ENCODE data around the gene ZCRB1. TPM values are rescaled to one million over a fixed set of nuclear protein-coding genes. Genes with fewer than 3 reads are reported as not detected.

ZCRB1 gene
- total RNA-seq, 1 experiment from 2014 or later, result 33.9 TPM

DNA sequence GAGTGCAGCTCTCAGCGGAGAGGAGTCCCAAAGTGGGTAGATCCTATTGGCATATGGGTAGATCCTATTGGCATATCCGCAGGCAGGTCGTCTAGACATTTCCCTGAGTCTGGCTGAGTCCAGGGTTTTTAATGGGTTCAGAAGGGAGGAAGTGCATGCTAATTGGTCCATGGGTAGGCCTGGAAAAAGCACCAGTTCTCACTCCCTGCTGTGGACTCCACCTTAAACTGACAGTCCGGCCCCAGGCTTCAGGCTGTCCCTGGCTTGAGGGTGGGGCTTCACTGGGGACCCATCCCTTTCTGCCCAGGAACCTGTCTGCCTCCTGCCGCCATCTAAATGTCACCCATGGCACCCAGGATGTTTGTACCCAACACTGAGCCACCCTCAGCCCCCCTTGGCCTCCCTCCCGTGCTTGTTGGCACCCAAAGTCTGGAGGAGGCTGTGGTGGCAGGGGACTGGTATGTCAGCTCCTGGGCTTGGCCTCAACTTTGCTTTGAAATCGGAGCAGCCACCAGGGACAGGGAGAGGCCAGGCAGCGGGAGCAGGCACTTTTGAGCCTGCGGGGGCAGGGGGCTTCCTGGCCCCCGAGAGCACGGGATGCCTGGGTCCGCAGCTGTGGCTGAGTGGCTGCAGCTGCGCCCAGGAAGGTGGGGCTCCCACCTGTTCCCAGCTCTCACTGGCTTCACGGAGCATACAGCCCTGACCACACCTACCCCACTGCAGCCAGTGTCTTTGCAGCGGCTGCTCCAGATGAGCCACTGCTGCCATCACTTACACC lies 58.3 kb downstream of the ZCRB1 start:
- no peak overlapping the region for H3K4me3 ChIP-seq (ENCODE audit: low read length)
- no peak overlapping the region for H3K9ac ChIP-seq (ENCODE audit: low read length)
- no peaks in the 10 kb centered on the region for H3K9me2 ChIP-seq (replicated peaks; ENCODE audit: low read length)
- no peak for DNase-seq
- ChIA-PET POLR2A (ENCODE audit: unreplicated experiment) (no interaction called here), CTCF (no interaction called here)
- H3K4me1 ChIP-seq (ENCODE audit: insufficient read depth, low read length), result no peaks in the 10 kb centered on the region
- intact Hi-C loops (cut with micrococcal nuclease), result no loop called here
- H4K20me1 ChIP-seq (ENCODE audit: low read length), result no peaks in the 10 kb centered on the region
- no peak for ATAC-seq
- H3K79me2 ChIP-seq (ENCODE audit: low read length), result no peaks in the 10 kb centered on the region
- H3K27me3 ChIP-seq (ENCODE audit: low read length), result no peaks in the 10 kb centered on the region
- BruUV-seq (replicated peaks), result no TSS peak
- H3K9me3 ChIP-seq (ENCODE audit: low read length), result no peaks in the 10 kb centered on the region
- H3K36me3 ChIP-seq (ENCODE audit: low read depth, low read length), result no peaks in the 10 kb centered on the region
- H2AFZ ChIP-seq (ENCODE audit: low read length), result no peak overlapping the region
- no peak for TF ChIP-seq EZH2phosphoT487 (IDR thresholded peaks at IDR 0.05; ENCODE audit: borderline replicate concordance, low read length)
- TF ChIP-seq EZH2 (IDR thresholded peaks at IDR 0.05; ENCODE audit: low read length, unreplicated experiment), result no peak
- TF ChIP-seq, protein P1, sequence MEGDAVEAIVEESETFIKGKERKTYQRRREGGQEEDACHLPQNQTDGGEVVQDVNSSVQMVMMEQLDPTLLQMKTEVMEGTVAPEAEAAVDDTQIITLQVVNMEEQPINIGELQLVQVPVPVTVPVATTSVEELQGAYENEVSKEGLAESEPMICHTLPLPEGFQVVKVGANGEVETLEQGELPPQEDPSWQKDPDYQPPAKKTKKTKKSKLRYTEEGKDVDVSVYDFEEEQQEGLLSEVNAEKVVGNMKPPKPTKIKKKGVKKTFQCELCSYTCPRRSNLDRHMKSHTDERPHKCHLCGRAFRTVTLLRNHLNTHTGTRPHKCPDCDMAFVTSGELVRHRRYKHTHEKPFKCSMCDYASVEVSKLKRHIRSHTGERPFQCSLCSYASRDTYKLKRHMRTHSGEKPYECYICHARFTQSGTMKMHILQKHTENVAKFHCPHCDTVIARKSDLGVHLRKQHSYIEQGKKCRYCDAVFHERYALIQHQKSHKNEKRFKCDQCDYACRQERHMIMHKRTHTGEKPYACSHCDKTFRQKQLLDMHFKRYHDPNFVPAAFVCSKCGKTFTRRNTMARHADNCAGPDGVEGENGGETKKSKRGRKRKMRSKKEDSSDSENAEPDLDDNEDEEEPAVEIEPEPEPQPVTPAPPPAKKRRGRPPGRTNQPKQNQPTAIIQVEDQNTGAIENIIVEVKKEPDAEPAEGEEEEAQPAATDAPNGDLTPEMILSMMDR (conservative IDR thresholded peaks at IDR 0.05; ENCODE audit: low read depth, low read length), result no peak
- no peaks in the 10 kb centered on the region for H3F3A ChIP-seq (ENCODE audit: low read length, unreplicated experiment)
- H3K27ac ChIP-seq (ENCODE audit: low read length), result no peak overlapping the region
- H3K4me2 ChIP-seq (ENCODE audit: low read length), result no peak overlapping the region

DNA sequence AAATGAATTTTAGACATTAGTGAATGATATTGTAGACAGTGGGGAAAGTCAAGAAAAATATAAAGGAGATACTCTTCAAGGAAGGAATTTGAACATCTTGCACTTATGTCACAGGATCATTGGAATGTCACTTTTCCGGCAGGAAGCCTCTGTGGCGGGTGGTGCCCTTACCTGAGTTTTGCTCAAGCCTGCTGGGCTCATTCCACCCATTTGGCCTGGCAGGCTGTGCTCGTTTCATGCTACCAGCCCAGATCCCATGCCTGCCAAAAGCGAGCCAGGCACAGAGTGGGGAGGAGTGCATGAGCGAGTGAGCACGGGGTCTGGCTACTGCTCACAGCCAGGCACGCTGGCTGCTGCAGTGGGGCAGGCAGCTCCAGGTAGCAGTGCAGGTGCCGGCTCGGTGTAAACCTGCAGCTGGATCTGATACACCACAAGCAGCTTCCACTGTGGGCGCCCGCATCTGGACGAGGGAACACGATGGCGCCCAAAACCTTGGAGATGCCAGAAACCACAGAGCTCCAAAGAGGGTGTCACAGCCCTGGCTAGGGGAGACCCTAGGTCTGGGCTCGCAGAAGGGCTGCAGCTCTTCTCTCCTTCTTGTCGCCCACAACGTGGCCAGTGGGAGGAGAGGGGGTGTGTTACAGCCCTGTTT lies 59.2 kb downstream of the ZCRB1 start:
- H3K27ac ChIP-seq (ENCODE audit: low read length), result no peak overlapping the region
- no peaks in the 10 kb centered on the region for H3K9me3 ChIP-seq (ENCODE audit: low read length)
- no peaks in the 10 kb centered on the region for H3K36me3 ChIP-seq (ENCODE audit: low read depth, low read length)
- TF ChIP-seq EZH2phosphoT487 (IDR thresholded peaks at IDR 0.05; ENCODE audit: borderline replicate concordance, low read length), result no peak
- no peak for TF ChIP-seq EZH2 (IDR thresholded peaks at IDR 0.05; ENCODE audit: low read length, unreplicated experiment)
- TF ChIP-seq, protein P1 (conservative IDR thresholded peaks at IDR 0.05; ENCODE audit: low read depth, low read length), result no peak
- no peak for ATAC-seq
- intact Hi-C loops (cut with micrococcal nuclease), result no loop called here
- no TSS peak for BruUV-seq (replicated peaks)
- no peaks in the 10 kb centered on the region for H3K27me3 ChIP-seq (ENCODE audit: low read length)
- ChIA-PET CTCF (no interaction called here), POLR2A (ENCODE audit: unreplicated experiment) (no interaction called here)
- no peak overlapping the region for H2AFZ ChIP-seq (ENCODE audit: low read length)
- H4K20me1 ChIP-seq (ENCODE audit: low read length), result no peaks in the 10 kb centered on the region
- H3K4me1 ChIP-seq (ENCODE audit: insufficient read depth, low read length), result no peaks in the 10 kb centered on the region
- no peaks in the 10 kb centered on the region for H3K79me2 ChIP-seq (ENCODE audit: low read length)
- DNase-seq, result no peak
- no peaks in the 10 kb centered on the region for H3K9me2 ChIP-seq (replicated peaks; ENCODE audit: low read length)
- no peak overlapping the region for H3K4me3 ChIP-seq (ENCODE audit: low read length)
- no peak overlapping the region for H3K9ac ChIP-seq (ENCODE audit: low read length)
- H3F3A ChIP-seq (ENCODE audit: low read length, unreplicated experiment), result no peaks in the 10 kb centered on the region
- H3K4me2 ChIP-seq (ENCODE audit: low read length), result no peak overlapping the region

DNA sequence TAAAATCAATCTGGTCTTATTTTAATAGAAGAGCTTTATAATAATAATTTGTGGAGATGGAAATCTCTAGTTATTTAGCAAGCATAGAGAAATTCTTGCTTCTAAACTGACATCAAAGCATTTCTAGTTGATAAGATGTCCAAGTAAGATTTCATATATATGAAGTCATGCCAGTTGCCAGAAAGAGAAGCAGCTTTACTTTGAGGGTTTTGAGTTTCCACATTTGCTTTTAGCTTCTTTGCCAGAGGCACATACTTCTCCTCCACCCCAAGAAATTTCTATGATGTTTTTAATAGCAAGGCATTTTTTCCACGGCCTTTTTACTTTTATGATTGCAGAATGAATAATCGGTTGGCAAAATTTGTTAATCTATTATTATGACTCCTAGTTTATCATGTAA lies 63.6 kb downstream of the ZCRB1 start:
- CTCF ChIA-PET, result no interaction called here
- H3K27me3 ChIP-seq (ENCODE audit: low read length), result no peaks in the 10 kb centered on the region
- POLR2A ChIA-PET (ENCODE audit: unreplicated experiment), result no interaction called here
- no peak overlapping the region for H3K4me3 ChIP-seq (ENCODE audit: low read length)
- no peaks in the 10 kb centered on the region for H3F3A ChIP-seq (ENCODE audit: low read length, unreplicated experiment)
- H3K9me3 ChIP-seq (ENCODE audit: low read length), result no peaks in the 10 kb centered on the region
- H3K4me2 ChIP-seq (ENCODE audit: low read length), result no peak overlapping the region
- DNase-seq (no peak), ATAC-seq (no peak)
- no peaks in the 10 kb centered on the region for H3K9me2 ChIP-seq (replicated peaks; ENCODE audit: low read length)
- no peak overlapping the region for H2AFZ ChIP-seq (ENCODE audit: low read length)
- no TSS peak for BruUV-seq (replicated peaks)
- no peaks in the 10 kb centered on the region for H3K79me2 ChIP-seq (ENCODE audit: low read length)
- H4K20me1 ChIP-seq (ENCODE audit: low read length), result no peaks in the 10 kb centered on the region
- TF ChIP-seq, protein P1 (conservative IDR thresholded peaks at IDR 0.05; ENCODE audit: low read depth, low read length), result no peak
- H3K27ac ChIP-seq (ENCODE audit: low read length), result no peak overlapping the region
- no peak overlapping the region for H3K9ac ChIP-seq (ENCODE audit: low read length)
- H3K36me3 ChIP-seq (ENCODE audit: low read depth, low read length), result no peaks in the 10 kb centered on the region
- intact Hi-C loops (cut with micrococcal nuclease), result no loop called here
- H3K4me1 ChIP-seq (ENCODE audit: insufficient read depth, low read length), result no peaks in the 10 kb centered on the region
